HG02943 (cell line): Measurements from ENCODE around the gene PAX8.
"Not testable (repeated sequence)": the region's sequence is repeated elsewhere in the genome, so short reads cannot be mapped to it uniquely, and the experiment has no call there.

Experiments used
- ATAC-seq: cut with Tn5 transposase; IDR thresholded peaks from one replicate; pipeline ENCODE4 v1.9.1; 2021; ENCODE audit warnings: mild to moderate bottlenecking, low read depth, moderate library complexity; ENCODE audit not compliant: unreplicated experiment

PAX8 gene

GRCh38 chr2:113278742-113279139 lies at the start of gene PAX8:
Gene PAX8, minus strand, starts transcription at chr2:113278921. Its CDS starts 527 bp downstream, at chr2:113278394.
- no peak for ATAC-seq

- no peak for ATAC-seq
Measured at GRCh38 chr2:113328043-113328442, 49.3 kb upstream of the PAX8 start.

GRCh38 chr2:113325161-113325731 lies 46.5 kb upstream of the PAX8 start:
- ATAC-seq, result not testable (repeated sequence)

GRCh38 chr2:113324684-113325160 lies 46.0 kb upstream of the PAX8 start:
- no peak for ATAC-seq

GRCh38 chr2:113323129-113323528 lies 44.4 kb upstream of the PAX8 start:
- not testable (repeated sequence) for ATAC-seq

- ATAC-seq, result not testable (repeated sequence)
Measured at GRCh38 chr2:113320106-113320505, 41.4 kb upstream of the PAX8 start.

GRCh38 chr2:113318941-113319340 lies 40.2 kb upstream of the PAX8 start:
- not testable (repeated sequence) for ATAC-seq

- no peak for ATAC-seq
Measured at GRCh38 chr2:113316085-113316484, 37.4 kb upstream of the PAX8 start.

- not testable (repeated sequence) for ATAC-seq
Measured at GRCh38 chr2:113314663-113315062, 35.9 kb upstream of the PAX8 start.

GRCh38 chr2:113314176-113314575 lies 35.5 kb upstream of the PAX8 start:
- ATAC-seq, result not testable (repeated sequence)

GRCh38 chr2:113311781-113312180 lies 33.1 kb upstream of the PAX8 start:
- not testable (repeated sequence) for ATAC-seq

- not testable (repeated sequence) for ATAC-seq
Measured at GRCh38 chr2:113311191-113311590, 32.5 kb upstream of the PAX8 start.

GRCh38 chr2:113309655-113310387 lies 31.1 kb upstream of the PAX8 start:
- ATAC-seq, result no peak

- ATAC-seq, result not testable (repeated sequence)
Measured at GRCh38 chr2:113308784-113309183, 30.1 kb upstream of the PAX8 start.

- ATAC-seq, result not testable (repeated sequence)
Measured at GRCh38 chr2:113306207-113306606, 27.5 kb upstream of the PAX8 start.

- not testable (repeated sequence) for ATAC-seq
Measured at GRCh38 chr2:113305749-113306148, 27.0 kb upstream of the PAX8 start.

- ATAC-seq, result no peak
Measured at GRCh38 chr2:113305146-113305545, 26.4 kb upstream of the PAX8 start.

GRCh38 chr2:113304702-113305101 lies 26.0 kb upstream of the PAX8 start:
- no peak for ATAC-seq

GRCh38 chr2:113302216-113302980 lies 23.7 kb upstream of the PAX8 start:
- ATAC-seq, result not testable (repeated sequence)

GRCh38 chr2:113300281-113300680 lies 21.6 kb upstream of the PAX8 start:
- ATAC-seq, result no peak

- ATAC-seq, result no peak
Measured at GRCh38 chr2:113298176-113298575, 19.5 kb upstream of the PAX8 start.
